NCI-H2227 treated with DMSO at 0.1 percent for 48 hours (cell line): ENCODE data around the gene P2RX6.
"Not testable (repeated sequence)": the region's sequence is repeated elsewhere in the genome, so short reads cannot be mapped to it uniquely, and the experiment has no call there.

Experiments used
- DNase-seq: peaks from one replicate; lab custom pipeline; 2025; lab: John Stamatoyannopoulos, UW

Gene P2RX6

GRCh38 chr22:21031545-21032036 lies 16.6 kb downstream of the P2RX6 start:
- no peak for DNase-seq

DNA sequence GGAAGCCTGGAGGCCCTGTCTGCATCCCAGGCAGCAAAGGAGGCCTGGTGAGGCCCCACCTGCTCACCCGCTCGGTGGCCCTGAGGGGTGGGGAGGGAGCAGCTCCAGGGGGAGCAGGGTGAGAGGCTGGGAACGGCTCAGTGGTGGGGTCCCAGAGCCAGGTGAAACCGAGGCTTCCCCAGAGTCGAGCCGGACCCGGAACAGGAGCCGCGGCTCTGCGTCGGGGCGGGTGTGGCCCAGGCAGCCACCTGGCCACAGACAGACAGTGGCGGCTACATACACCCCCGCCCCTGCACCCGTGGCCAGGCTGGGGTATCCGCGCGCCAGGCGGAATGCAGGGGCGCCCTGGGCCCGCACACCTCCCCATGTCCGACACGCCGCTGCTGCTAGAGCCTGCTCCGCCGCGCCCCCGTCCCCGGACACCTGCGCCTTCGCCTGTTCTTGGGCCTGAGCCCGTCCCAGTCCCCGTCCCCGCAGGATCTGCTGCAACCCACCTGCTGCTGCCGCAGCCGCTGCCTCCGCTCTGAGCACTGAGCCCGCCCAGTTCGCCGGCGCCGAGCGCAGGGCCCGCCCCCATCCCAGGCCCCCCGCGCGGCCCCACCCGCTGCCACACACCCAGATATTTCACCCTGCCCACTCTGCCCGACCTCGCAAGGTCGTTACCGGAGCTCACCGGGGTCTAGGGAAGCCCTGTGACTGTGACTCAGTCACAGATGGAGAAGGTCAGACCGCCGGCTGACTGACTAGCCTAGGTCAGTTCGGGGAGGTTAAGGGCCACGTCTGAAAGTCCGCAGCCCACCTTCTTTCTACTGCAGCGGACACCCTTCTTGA lies 17.3 kb downstream of the P2RX6 start, which contains the start of gene SLC7A4:
SLC7A4 (minus strand) TSS at position 525 of the 831 bp plus-strand sequence. CDS start 749 bp downstream, outside the sequence.
- peak; percentile 32 for DNase-seq

DNA sequence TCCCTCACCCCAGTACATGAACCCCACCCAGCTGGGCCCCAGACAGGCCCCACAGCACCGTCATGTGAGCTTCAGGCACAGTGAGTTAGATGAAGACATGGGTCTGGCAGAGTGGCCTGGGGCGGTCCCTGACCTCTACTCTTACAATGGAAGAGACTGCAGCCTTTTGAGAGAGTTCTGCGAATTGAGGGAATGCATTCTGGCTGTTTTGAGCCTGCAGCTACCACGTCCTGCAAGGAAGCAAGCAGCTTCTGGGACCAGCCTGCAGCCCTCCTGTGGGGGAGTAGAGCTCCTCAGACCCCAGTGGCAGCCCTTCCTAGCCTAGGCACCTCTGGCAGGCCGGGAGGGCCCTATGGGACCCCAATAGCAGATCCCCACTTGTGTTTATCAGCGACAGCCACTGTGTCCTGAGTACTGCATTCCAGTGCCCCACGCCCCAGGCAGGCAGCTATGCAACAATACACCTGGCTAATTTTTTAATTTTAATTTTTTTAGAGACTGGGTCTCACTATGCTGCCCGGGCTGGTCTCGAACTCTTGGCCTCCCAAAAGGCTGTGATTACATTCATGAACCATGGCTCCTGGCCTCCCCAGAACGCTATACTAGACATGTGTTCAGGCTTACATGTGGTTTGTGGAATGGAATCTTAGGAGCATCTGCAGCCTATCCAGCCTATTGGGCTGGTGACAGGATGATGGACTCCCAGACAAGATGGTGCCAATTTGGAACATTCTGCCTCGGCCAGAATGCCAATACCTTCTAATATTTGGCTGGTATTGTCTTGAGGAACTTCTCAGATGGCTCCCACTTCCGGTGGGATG lies 18.1 kb downstream of the P2RX6 start:
- no peak for DNase-seq

- DNase-seq: no peak
Observed at GRCh38 chr22:21033895-21034294, 18.9 kb downstream of the P2RX6 start.

DNA sequence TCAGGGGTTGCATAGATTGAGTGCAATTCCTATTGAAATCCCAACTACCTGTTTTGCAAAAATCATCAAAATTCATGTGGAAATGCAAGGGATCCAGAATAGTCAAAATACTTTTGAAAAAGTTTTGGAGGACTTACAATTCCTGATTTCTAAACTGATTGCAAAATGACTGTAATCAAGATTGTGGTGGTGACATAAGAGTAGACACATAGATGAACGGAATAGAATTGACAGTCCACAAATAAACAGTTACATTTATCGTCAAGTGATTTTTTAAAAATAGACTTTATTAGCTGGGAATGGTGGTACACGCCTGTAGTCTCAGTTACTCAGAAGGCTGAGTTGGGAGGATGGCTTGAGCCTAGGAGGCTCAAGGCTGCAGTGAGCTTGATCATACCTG lies 20.0 kb downstream of the P2RX6 start:
- DNase-seq: no peak

DNA sequence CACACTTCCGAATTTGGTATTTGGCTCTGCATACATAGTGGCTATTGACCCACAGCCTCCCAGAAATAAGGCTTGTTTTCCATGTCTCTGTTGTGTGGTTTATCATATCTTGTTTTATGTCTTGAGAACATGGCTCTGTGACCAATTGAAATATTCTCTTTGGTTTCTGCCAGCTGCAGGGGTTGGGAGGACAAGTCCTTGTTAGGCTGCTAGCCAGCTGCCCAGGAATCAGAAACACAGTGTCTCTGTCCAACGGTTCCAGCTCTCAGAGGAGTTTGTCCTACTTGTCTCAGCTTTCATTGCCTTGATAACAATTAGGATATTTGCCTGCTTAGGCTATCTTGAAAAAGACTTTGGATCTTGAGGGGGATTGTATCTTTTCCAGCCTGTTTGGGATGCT lies 23.4 kb downstream of the P2RX6 start:
- DNase-seq: no peak

DNA sequence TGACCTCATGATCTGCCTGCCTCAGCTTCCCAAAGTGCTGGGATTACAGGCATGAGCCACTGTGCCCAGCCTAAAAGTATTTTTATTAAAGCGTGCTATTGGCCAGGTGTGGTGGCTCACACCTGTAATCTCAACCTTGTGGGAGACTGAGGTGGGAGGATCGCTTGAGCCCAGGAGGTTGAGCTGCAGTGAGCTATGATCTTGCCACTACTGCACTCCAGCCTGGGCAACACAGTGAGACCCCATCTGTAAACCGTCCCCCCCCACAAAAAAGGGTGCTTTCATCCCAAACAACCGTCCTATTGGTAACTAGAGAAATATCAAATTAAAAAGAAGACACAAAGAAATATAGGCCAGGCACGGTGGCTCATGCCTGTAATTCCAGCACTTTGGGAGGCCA lies 24.2 kb downstream of the P2RX6 start:
- not testable (repeated sequence) for DNase-seq

GRCh38 chr22:21041937-21042336 lies 27.0 kb downstream of the P2RX6 start:
- no peak for DNase-seq

- no peak for DNase-seq
Observed at GRCh38 chr22:21042978-21043859, 28.3 kb downstream of the P2RX6 start.

DNA sequence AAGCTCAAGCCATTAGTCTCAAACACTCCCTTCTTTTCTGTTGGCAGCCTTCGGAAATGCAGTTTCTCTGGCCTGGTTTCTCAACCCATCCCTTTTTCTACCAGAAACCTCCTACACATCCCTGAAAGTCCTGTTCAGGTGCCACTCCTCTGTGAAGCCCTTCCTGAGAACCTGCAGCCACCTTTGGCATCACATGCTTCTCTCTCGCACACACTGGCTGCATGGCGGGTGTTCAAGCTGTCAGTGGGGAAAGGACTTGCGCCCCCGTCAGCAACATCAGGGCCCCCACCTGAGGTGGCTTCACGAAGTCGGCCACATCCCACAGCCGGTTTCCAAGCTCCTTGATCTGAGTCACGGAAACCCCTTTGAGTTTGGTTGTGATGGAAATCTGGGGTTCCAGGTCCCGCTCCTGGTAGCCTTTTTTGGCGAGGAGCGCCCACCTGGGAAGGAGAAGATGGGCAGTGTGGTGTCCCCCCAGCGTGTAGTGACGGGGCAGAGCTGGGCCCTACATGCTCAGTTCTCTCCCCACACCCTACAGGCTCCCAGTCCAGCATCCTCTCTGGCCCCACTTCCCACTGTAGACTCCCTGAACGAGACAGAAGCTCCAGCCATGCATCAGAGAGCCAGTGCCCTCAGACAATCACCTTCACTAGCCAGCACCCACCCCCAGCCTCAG lies 29.0 kb downstream of the P2RX6 start:
- DNase-seq: no peak

- peak; percentile 44 for DNase-seq
Observed at GRCh38 chr22:21044931-21045584, 30.1 kb downstream of the P2RX6 start.

- DNase-seq: peak; percentile 94
Observed at GRCh38 chr22:21045585-21046294, 30.8 kb downstream of the P2RX6 start, which contains the start of gene LRRC74B. TSS of gene LRRC74B (plus strand) at chr22:21045946. CDS start at chr22:21045987, 41 bp downstream.

DNA sequence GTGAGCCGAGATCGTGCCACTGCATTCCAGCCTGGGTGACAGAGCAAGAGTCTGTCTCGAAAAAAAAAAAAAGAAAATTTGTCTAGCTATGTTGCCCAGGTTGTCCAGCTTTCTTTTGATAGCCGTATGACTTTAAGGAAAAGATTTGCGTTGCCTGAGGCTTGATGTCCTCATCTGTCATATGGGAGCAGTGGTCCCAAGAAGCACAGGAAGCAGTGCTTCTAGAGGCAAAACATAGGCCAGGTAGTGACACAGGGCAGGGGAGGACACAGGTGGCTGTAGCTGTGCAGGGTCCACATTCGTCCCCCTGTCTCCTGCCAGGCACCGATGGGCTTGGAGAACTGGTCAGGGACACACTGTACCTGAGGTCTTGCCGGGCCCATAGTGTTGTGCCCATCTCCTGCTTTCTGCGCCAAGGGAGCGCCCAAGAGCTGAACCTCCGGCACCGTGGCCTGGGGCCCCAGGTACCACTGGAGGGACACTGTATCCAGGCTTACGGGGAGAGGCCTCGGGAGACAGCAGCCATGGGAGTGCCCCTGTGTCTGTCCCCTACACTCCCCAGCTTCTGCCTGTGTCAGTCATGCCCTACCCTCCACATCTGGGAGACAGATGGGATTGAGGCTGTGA lies 32.2 kb downstream of the P2RX6 start:
- no peak for DNase-seq

DNA sequence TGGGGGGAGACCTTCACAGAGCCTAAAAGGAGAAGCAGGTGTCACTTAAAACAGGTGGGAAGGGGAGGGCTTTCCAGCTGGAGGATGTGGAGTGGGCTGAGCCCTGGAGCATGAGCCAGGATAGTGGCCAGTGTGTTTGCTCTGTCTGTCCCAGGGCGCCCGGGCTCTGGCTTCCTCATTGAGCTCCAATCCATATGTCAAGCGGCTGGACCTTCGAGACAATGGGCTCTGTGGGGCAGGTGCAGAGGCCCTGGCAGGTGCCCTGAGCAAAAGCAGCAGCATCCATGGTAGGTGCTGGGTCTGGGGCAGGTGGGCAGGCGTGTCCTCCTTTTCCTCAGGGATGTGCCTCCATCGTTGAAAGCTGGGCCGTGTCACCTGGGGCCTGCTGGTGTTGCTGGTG lies 32.8 kb downstream of the P2RX6 start:
- no peak for DNase-seq

GRCh38 chr22:21048448-21048847 lies 33.5 kb downstream of the P2RX6 start:
- DNase-seq: not testable (repeated sequence)

DNA sequence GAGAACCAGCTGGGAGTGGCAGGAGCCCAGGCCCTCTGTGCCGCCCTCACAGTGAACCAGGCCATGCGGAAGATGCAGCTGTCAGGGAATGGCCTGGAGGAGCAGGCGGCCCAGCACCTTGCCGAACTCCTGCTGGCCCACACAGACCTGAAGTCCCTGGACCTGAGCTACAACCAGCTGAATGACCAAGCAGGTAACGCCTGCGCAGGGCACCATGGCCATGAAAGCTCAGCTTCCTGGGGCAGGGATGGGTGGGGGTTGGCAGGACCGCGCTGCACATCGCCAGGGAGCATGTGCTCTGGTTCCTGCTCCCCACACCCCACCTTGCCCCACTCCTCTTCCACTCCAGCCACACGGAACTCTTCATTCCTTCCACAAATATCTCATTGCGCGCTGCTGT lies 34.0 kb downstream of the P2RX6 start:
- DNase-seq: not testable (repeated sequence)

DNA sequence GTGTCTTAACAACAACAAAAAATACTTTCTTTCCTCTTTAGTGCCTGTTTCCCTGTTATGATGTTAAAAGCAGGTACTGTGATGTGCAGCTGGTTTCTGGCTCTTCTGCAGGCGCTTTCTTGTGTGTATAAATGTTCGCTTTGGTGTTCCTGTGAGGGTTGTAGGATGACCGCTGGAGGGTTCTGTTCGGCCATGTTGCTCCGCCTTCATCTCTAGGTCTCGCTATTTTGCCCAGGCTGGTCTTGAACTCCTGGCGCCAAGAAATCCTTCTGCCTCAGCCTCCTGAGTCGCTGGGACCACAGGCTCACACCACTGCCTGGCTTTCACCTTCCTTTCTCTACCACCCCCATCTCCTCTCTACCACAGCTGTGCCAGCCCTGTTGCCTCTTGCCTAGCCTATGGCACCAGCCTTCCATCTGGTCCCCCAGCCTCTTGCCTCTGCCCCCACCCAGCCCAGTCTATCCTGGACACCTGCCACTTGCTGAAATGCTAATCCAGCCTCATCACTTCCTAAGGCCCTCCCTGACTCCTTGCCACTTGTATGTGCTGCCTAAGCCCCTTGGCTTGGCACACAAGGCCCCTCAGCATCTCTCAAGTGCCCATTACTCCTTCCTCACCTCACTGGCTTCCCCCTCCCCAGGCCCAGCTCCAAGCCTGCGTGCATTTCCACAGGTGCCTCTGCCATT lies 36.3 kb downstream of the P2RX6 start:
- no peak for DNase-seq

GRCh38 chr22:21051831-21052400 lies 37.0 kb downstream of the P2RX6 start:
- DNase-seq: no peak
